Left ventricle myocardium inferior (tissue), 1 donor: ENCODE measurements around the gene STK11. TPM values are rescaled to one million over a fixed set of nuclear protein-coding genes. Genes with fewer than 3 reads are reported as not detected.

Experiments used
- DNase-seq: peaks from one replicate; pipeline ENCODE4 v3.0.0-alpha.2; 2020
- H3K27ac ChIP-seq: fragments of 200-600 bp; replicated peaks from 2 replicates; pipeline ENCODE4 v1.8.0; 2021
- H3K27me3 ChIP-seq: fragments of 200-600 bp; 2 replicates; pipeline ENCODE4 v1.8.0; 2021; ENCODE audit warnings: low read depth
- H3K36me3 ChIP-seq: fragments of 200-600 bp; 2 replicates; pipeline ENCODE4 v1.8.0; 2021
- H3K4me1 ChIP-seq: fragments of 200-600 bp; 2 replicates; pipeline ENCODE4 v1.8.0; 2021
- H3K4me3 ChIP-seq: fragments of 200-600 bp; 2 replicates; pipeline ENCODE4 v1.8.0; 2021; ENCODE audit warnings: mild to moderate bottlenecking, moderate library complexity
- H3K9me3 ChIP-seq: fragments of 200-600 bp; replicated peaks from 2 replicates; pipeline ENCODE4 v1.8.0; 2021
- intact Hi-C: fragments of 100-400 bp; cut with micrococcal nuclease; formaldehyde crosslinking; loops from one replicate; pipeline ENCODE4 v1.11.0; 2022
- total RNA-seq: library from RNA; stranded (reverse); fragmentation: NEBNext Ultra II Directional; extraction: Animal tissue kit (Norgen Biotek cat#: 25700); gene quantifications from one replicate; pipeline ENCODE4 v1.2.1, GENCODE V29; 2021
- TF ChIP-seq, protein P1 (sequence below): fragments of 200-600 bp; IDR thresholded peaks from 2 replicates; pipeline ENCODE4 v1.8.0; 2021; ENCODE audit warnings: antibody characterized with exemption, mild to moderate bottlenecking, borderline replicate concordance
- donor health status: DM: no; HTN: yes; CAD: no; lungs with severe emphysema.

The STK11 gene
- total RNA-seq, 1 donor from 2014 or later, result 50.1 TPM

DNA sequence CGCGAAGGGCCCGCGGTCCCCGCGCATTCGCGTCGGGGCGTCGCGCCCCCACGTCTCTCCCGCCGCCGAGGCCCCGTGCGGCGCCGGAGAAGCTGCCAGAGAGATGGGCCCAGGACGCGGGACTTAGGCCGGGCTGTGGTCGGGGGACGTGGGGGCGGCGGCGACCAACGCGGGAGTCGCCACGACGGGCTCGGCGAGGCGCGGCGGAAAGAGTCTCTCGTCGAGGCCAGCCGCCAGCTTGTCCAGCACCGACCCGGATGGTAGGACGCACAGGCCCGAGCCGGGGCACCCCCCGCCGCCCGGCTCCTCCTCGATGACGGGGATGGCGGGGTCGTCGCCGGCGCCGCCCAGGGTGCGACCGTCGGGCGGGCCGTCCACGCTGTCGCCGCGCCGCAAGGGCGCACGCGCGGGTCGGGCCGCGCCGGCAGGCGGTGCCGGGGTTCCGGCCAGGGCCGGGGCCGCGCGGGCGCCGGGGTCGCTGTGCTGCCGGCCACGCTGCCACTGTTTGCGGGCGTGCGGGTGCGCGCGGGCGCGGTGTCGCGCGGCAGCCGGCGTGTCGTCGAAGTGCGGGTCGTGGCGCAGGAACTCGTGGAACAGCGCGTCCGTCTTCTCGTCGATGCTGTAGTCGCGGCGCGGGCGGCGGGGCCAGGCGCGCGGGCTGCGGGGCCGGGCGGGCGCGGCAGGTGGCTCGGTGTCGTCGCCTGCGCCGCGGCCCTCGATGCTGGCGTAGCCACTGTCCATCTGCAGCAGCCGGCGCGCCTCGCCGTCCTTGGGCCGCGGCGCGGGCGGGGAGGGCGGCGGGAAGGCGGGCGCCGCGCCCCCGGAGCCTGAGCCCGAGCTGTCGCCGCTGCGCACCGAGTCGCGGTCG is 23.7 kb downstream of the STK11 start:
- Histone ChIP-seq H3K27ac (no peak overlapping the region), H3K27me3 (no peaks in the 10 kb centered on the region), H3K4me3 (no peak overlapping the region), H3K4me1 (peaks cover 17% of the 10 kb centered on the region), H3K36me3 (peaks cover 40% of the 10 kb centered on the region), H3K9me3 (no peaks in the 10 kb centered on the region)
- intact Hi-C loops, result no loop called here
- TF ChIP-seq, protein P1, sequence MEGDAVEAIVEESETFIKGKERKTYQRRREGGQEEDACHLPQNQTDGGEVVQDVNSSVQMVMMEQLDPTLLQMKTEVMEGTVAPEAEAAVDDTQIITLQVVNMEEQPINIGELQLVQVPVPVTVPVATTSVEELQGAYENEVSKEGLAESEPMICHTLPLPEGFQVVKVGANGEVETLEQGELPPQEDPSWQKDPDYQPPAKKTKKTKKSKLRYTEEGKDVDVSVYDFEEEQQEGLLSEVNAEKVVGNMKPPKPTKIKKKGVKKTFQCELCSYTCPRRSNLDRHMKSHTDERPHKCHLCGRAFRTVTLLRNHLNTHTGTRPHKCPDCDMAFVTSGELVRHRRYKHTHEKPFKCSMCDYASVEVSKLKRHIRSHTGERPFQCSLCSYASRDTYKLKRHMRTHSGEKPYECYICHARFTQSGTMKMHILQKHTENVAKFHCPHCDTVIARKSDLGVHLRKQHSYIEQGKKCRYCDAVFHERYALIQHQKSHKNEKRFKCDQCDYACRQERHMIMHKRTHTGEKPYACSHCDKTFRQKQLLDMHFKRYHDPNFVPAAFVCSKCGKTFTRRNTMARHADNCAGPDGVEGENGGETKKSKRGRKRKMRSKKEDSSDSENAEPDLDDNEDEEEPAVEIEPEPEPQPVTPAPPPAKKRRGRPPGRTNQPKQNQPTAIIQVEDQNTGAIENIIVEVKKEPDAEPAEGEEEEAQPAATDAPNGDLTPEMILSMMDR, result no peak
- no peak for DNase-seq

DNA sequence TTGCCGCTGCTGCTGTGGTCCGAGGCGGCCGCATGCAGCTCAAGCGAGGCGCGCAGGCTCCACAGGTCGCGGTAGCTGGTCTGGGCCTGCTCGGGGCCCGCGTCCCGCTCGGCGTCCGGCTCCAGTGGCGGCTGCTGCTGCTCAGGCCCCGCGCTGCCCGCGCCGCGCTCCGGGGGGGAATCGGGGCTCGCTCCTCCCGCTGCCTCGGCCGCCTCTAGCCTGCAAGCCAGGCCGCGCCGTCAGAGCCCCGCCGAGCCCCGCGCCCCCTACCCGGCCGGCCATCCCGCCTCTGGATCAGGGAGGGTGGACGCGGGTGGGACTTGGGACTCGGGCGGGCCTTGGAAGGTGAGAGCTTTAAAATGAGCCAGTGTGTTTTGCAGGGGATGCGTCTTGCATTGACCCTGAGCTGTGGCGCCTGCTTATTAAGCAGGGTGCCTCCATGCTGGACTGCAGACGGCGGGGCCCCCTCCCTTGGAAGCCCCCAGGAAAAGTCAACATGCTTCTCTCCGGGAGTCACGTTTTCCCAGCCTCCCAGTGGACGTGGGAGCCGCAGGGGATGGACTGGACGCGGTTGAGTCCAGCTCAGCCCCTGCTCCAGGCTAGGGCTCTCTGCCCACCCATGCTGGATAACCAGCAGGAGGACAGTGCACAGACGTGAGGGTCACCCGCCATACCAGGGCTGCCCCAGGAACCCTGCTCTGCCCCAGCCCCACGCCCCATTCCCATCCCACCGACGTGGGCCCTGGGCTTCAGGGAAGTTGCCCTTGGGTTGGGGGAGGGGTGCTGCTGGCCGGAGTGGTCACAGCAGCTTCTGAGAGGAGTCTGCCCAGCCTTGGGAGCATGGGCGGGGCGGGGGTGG is 24.6 kb downstream of the STK11 start:
- Histone ChIP-seq H3K4me1 (peaks cover 17% of the 10 kb centered on the region), H3K9me3 (no peaks in the 10 kb centered on the region), H3K36me3 (peaks cover 31% of the 10 kb centered on the region), H3K27me3 (no peaks in the 10 kb centered on the region), H3K4me3 (no peak overlapping the region), H3K27ac (no peak overlapping the region)
- no peak for DNase-seq
- intact Hi-C loops, result no loop called here
- TF ChIP-seq, protein P1, result no peak

DNA sequence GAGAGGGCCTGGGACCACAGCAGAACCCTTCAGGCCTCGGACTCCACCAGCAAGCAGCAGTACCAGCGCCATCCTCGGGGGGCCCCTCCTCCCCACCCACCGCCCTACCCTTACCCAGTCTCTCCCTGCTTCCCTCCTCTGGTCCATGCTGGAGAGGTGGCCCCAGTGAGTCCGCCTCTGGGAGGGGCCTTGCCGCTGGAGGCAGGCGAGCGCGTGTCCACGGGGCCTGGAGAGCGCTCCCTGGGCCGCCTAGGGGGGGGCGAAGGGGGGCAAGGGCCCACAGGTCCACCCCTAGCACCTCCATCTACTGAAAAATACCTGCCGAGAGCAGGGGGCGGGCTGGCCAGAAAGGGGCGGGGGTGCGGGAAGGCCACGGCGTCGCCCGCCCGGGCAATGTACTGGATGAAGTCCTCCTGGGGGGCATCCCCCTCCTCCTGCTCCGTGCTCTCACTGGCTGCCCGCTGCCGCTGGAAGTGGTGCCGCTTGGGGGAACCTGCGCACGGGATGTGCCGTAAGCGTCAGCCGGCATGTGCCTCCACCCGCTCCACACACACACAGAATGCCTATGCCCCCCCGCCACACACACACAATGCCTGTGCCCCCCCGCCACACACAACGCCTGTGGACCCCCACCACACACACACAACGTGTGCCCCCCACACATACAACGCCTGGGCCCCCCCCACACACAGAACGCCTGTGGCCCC is 25.4 kb downstream of the STK11 start:
- Histone ChIP-seq H3K27ac (no peak overlapping the region), H3K9me3 (no peaks in the 10 kb centered on the region), H3K36me3 (peaks cover 25% of the 10 kb centered on the region), H3K27me3 (no peaks in the 10 kb centered on the region), H3K4me1 (peaks cover 17% of the 10 kb centered on the region), H3K4me3 (no peak overlapping the region)
- TF ChIP-seq, protein P1, result no peak
- DNase-seq, result no peak
- intact Hi-C loops, result no loop called here

DNA sequence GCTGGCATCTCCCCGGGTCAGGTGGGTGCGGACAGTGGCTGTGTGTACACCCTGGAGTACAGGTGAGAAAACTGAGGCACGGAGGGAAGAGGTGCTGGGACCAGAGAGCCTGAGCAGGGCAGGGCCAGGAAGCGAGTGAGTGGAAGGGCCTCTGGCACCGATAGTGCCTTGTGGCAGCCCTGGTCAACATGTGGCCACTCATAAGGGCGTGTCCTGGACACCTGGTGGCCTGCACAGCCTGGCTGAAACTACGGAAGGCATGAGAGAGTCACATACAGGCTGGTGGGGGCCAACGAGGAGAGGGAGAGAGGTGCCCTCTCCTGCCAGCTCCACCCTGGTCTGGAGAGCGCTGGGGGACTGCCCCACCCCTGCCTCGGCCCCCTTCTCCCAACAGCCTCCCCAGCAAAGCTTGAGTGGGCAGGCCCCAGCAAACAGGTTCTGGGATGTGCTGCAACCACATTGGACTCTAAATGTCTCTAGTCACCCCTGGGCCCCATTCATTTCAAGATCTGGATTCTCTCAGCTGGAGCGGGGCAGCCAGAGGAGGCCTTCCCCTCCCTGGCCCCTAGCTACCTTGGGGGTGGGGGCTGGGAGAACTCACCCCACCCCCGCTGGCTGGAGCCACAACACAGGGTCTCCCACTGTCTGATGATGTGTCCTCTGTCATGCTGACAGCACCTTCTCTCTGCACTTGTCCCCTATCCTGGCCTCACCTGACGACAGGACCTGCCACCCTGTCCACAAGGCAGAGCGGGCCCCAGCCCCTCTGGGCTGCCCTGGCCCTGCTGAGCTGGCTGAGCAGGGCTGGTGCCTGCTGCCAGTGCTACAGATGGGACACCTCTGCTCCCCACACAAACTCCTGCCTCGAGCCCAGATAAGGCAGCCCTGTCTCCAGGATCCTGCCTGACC is 26.4 kb downstream of the STK11 start:
- intact Hi-C loops, result no loop called here
- TF ChIP-seq, protein P1, result no peak

More for the DNA sequence above, 26.4 kb downstream of the STK11 start:
- Histone ChIP-seq H3K9me3 (no peaks in the 10 kb centered on the region), H3K36me3 (peaks cover 14% of the 10 kb centered on the region), H3K4me1 (peaks cover 23% of the 10 kb centered on the region), H3K4me3 (no peak overlapping the region), H3K27me3 (peaks cover 2% of the 10 kb centered on the region), H3K27ac (peak overlapping the region; percentile 40)
- DNase-seq, result no peak
